ENCODE measurements around the gene TSSK6. TPM values are rescaled to one million over a fixed set of nuclear protein-coding genes. Genes with fewer than 3 reads are reported as not detected.

The TSSK6 gene
- total RNA-seq, 2 donors from 2014 or later: 1.5 to 3.6 TPM

DNA sequence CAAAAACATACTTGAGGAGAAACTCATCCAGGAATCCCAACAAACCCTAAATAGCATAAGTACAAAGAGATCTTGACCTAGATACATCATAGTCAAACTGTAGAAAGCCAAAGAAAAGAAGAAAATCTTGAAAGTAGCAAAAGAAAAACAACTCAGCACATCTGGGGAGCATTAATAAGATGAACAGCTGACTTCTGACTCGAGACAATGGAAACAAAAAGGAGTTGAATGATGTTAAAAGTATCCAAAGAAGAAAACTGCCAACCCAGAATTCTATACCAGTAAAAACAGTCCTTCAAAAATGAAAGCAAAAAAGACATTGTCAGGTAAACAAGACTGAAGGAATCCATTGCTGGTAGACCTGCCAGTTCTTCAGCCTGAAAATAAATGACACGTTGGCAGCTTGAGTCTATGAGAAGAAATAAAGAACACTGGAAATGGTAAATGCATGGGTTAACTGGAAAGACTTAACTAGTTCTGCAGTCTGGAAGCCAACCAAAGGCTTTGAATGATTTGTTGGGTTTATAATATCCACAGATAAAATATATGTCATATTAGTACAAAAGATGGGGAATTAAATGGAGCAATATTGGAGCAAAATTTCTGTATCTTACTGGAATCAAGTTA is 46.8 kb downstream of the TSSK6 start:
- TF ChIP-seq, protein P1, sequence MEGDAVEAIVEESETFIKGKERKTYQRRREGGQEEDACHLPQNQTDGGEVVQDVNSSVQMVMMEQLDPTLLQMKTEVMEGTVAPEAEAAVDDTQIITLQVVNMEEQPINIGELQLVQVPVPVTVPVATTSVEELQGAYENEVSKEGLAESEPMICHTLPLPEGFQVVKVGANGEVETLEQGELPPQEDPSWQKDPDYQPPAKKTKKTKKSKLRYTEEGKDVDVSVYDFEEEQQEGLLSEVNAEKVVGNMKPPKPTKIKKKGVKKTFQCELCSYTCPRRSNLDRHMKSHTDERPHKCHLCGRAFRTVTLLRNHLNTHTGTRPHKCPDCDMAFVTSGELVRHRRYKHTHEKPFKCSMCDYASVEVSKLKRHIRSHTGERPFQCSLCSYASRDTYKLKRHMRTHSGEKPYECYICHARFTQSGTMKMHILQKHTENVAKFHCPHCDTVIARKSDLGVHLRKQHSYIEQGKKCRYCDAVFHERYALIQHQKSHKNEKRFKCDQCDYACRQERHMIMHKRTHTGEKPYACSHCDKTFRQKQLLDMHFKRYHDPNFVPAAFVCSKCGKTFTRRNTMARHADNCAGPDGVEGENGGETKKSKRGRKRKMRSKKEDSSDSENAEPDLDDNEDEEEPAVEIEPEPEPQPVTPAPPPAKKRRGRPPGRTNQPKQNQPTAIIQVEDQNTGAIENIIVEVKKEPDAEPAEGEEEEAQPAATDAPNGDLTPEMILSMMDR (IDR thresholded peaks at IDR 0.05): no peak

DNA sequence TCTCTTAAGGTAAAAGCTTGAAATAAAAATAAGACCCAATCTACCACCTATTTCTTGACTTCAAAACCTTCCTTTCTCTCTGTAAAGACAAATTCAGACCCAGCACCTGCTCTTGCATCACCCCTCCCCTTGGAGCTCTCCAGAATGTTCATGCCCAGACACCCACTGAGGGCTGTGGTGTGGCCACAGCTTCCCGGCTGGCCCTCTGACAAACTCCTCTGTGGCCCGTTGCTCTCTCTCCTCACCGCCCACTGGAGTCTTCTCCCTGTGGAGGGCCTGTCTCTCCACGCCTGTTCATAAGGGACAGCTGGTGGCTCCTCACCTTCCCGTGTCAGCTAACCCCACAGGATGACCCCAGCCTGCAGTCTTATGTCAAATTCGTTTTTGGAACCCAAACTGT is 49.1 kb downstream of the TSSK6 start:
- Histone ChIP-seq H3K27me3 (replicated peaks; ENCODE audit: insufficient read depth) (no peaks in the 10 kb centered on the region), H3K4me3 (no peak overlapping the region), H3K9me3 (peaks cover 12% of the 10 kb centered on the region), H3K27ac (no peak overlapping the region), H3K36me3 (peaks cover 11% of the 10 kb centered on the region), H3K4me1 (ENCODE audit: control insufficient read depth in 1 of 2, low read depth in 2 of 2) (peaks cover 32 to 36% of the 10 kb centered on the region in 2 donors)
- TF ChIP-seq, protein P1 (IDR thresholded peaks at IDR 0.05): no peak
- DNase-seq (ENCODE audit: low spot score) (no peak), ATAC-seq (ENCODE audit: insufficient number of reproducible peaks, low FRiP score, low read depth) (no peak)

More for the DNA sequence above, 46.8 kb downstream of the TSSK6 start:
- no peak overlapping the region for H3K4me3 ChIP-seq
- H3K36me3 ChIP-seq: peaks cover 11% of the 10 kb centered on the region
- ATAC-seq (ENCODE audit: insufficient number of reproducible peaks, low FRiP score, low read depth): no peak
- H3K4me1 ChIP-seq (ENCODE audit: control insufficient read depth in 1 of 2, low read depth in 2 of 2): peaks cover 8 to 18% of the 10 kb centered on the region in 2 donors
- no peak overlapping the region for H3K27ac ChIP-seq
- H3K9me3 ChIP-seq: peaks cover 12% of the 10 kb centered on the region
- no peaks in the 10 kb centered on the region for H3K27me3 ChIP-seq (replicated peaks; ENCODE audit: insufficient read depth)
- no peak for DNase-seq (ENCODE audit: low spot score)

DNA sequence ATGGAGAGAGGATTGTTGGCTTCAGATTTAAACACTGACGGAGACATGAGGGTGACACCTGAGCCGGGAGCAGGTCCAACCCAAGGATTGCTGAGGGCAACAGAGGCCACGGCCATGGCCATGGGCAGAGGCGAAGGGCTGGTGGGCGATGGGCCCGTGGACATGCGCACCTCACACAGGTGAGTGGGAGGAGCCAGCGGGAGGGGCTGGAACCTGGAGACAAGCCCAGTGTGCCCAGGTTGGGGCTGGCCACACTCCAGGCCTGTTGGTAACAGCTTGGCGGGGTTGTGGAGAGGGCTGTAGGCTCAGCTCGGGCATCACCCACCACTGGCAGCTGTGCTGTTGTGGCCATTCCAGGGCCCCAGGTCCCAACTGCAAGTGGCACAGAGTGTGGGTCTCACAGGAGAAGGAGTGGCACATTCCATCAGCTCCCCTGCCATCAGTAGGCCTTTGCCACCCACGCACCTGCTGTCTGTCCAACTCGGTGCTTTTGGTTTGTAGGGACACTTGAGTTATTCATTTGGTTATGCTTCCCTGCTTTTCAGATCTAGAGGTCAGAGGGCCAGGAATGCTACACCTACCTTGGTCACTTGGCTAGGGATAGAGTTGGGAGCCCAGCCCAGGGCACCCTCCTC is 49.8 kb downstream of the TSSK6 start:
- Histone ChIP-seq H3K4me3 (no peak overlapping the region), H3K36me3 (peaks cover 11% of the 10 kb centered on the region), H3K27me3 (replicated peaks; ENCODE audit: insufficient read depth) (no peaks in the 10 kb centered on the region), H3K4me1 (ENCODE audit: control insufficient read depth in 1 of 2, low read depth in 2 of 2) (peaks cover 38 to 42% of the 10 kb centered on the region in 2 donors), H3K27ac (no peak overlapping the region), H3K9me3 (peaks cover 12% of the 10 kb centered on the region)
- TF ChIP-seq, protein P1 (IDR thresholded peaks at IDR 0.05): no peak
- ATAC-seq (ENCODE audit: insufficient number of reproducible peaks, low FRiP score, low read depth) (no peak), DNase-seq (ENCODE audit: low spot score) (no peak)

DNA sequence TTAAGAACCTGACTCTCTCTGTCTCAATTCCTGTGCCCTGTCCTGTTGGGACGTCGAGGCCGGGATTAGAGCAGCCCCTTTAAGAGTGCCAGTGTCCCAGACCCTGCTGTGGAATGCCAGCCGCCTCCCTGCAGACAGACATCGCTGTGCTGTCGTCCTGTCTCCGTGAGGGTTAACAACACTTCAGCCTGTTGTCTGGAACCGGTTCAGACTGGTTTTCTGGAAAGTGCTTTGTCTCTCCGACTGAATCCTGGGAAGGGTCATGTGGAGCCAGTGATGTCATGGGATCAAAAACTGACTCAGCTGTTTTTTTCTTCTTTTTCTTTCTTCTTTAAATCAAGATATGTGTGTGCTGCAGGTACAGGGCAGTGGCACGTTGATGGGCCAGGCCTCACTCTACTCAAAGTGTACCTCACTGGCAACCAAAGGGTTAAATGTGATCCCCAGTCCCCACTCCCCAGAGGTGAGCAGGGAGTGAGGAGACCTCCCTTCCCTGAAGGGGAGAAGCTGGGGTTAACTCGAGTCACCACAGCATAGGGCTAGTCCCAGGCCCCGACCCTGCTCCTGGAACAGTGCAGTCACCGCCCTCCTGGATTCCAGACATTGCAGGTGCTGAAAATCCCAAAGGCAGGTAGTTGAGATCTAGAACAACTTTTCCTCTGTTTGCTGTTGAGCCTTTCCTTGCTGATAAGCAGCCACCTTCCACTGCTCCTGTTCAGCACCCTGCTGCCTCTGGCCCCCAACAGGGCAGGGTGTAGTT is 50.8 kb downstream of the TSSK6 start:
- Histone ChIP-seq H3K27ac (peak overlapping the region; percentile 2 to 82), H3K27me3 (replicated peaks; ENCODE audit: insufficient read depth) (no peaks in the 10 kb centered on the region), H3K4me3 (peak overlapping the region; percentile 40), H3K36me3 (peaks cover 11% of the 10 kb centered on the region), H3K9me3 (peaks cover 12% of the 10 kb centered on the region), H3K4me1 (ENCODE audit: control insufficient read depth in 1 of 2, low read depth in 2 of 2) (peaks cover 46 to 53% of the 10 kb centered on the region in 2 donors)
- TF ChIP-seq, protein P1 (IDR thresholded peaks at IDR 0.05): no peak
- DNase-seq (ENCODE audit: low spot score) (no peak), ATAC-seq (ENCODE audit: insufficient number of reproducible peaks, low FRiP score, low read depth) (no peak)

Other genes with a start within 250 kb of the TSSK6 start
- gene TM6SF2, start 242.2 kb downstream of the TSSK6 start, total RNA-seq: 1 to 10 TPM in 1 of 2 donors, under 1 TPM in 1; 0.49 to 4.1 TPM
- 10 to 100 TPM; 25.0 to 43.0 TPM for gene SUGP1, start 195.0 kb downstream of the TSSK6 start, total RNA-seq
- 100 to 1,000 TPM in 1 of 2 donors, 10 to 100 TPM in 1; 93.9 to 119 TPM for gene MAU2, start 194.7 kb downstream of the TSSK6 start, total RNA-seq
- gene GATAD2A, start 109.9 kb downstream of the TSSK6 start, total RNA-seq: 10 to 100 TPM; 55.9 to 79.1 TPM
- gene NDUFA13, start 677 bp upstream of the TSSK6 start, total RNA-seq: 10 to 100 TPM; 15.5 to 60.8 TPM
- gene YJEFN3, start 13.4 kb upstream of the TSSK6 start, total RNA-seq: 1 to 10 TPM; 2.0 to 7.9 TPM
- gene CILP2, start 22.7 kb upstream of the TSSK6 start, total RNA-seq: 1 to 10 TPM in 1 of 2 donors, under 1 TPM in 1; 0.81 to 1.5 TPM
- gene PBX4, start 103.1 kb upstream of the TSSK6 start, total RNA-seq: not detected
- 10 to 100 TPM in 1 of 2 donors, 1 to 10 TPM in 1; 4.2 to 11.6 TPM for gene LPAR2, start 112.7 kb upstream of the TSSK6 start, total RNA-seq
- gene GMIP, start 128.1 kb upstream of the TSSK6 start, total RNA-seq: 10 to 100 TPM; 12.5 to 13.1 TPM
- gene ATP13A1, start 148.1 kb upstream of the TSSK6 start, total RNA-seq: 100 to 1,000 TPM in 1 of 2 donors, 10 to 100 TPM in 1; 95.0 to 150 TPM
- gene ZNF101, start 153.3 kb upstream of the TSSK6 start, total RNA-seq: 1 to 10 TPM; 2.2 to 8.3 TPM
- gene ZNF14, start 217.6 kb upstream of the TSSK6 start, total RNA-seq: 10 to 100 TPM in 1 of 2 donors, 1 to 10 TPM in 1; 6.9 to 11.6 TPM

All from thoracic aorta (tissue), 2 donors.